ENCODE results near the gene RASA3.

- TF ChIP-seq EZH2 (IDR thresholded peaks at IDR 0.05; ENCODE audit: low read length, unreplicated experiment): no peak
- no peak for TF ChIP-seq CTCF (conservative IDR thresholded peaks at IDR 0.05; ENCODE audit: low read depth, low read length)
Observed at GRCh38 chr13:114104655-114105520, 27.5 kb downstream of the RASA3 start.
